Suppressor macrophage treated with lipopolysaccharide for 4 hours (primary cell): Measurements from ENCODE around the gene USP12.

Experiments
- DNase-seq: peaks from one replicate; pipeline ENCODE4 v3.0.0-alpha.2; 2020

USP12 gene

DNA sequence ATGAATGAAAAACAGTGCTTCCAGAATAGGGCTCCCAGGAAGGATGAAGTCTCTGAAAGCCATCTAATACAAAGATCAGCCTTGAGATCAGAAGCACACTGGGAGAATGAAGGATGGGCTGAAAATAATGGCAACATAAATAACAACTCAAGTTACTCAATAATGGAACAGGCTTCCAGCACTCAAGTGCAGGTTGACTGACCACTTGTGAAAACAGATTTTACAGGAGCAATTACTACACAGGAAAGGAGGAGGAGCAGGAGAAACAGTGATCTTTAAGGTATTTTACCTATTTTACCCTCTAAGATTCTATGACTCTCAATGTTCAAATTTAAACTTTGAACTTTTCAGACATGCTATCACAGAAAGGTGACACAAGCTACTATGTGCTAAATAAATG, 106.0 kb downstream of the USP12 start:
- DNase-seq: no peak

GRCh38 chr13:27064252-27064995, 107.2 kb downstream of the USP12 start:
- no peak for DNase-seq

DNA sequence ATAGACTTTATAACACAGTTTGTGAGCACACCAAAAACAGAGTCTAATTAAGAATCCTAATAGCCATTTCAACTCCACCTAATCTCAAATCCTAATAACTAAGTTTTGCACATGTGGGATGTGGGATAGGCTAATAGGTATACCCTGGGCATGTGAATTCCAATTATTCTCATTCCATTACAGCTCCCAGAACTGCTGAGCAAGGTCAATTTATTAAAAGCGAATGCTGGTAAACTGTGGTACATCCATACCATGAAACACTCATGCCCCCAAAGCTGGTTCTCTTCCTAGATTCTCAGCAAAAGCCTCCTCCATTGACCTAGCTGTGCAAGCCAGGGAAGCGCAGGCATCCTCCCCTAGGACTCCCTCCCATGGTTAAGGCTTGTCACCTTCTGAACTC, 113.8 kb downstream of the USP12 start:
- DNase-seq: no peak

DNA sequence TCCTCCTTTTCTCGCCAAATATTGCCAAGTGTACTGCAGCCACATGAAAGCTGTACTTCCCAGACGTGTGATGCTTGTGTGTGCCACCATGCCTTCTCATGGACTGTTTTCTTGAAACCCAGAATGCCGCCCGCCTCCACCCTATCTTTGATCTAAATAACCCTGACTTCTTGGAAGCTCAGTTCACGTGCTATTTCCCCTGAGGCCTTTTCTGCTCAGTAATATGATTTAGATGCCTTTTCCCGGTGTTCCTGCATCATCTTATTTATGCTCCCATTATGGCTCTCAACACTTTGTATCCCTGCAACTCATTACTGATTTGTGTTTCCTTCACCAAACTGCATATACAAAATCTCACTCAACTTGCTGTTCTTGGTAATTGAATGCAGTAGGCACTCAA, 116.1 kb downstream of the USP12 start:
- DNase-seq: no peak

DNA sequence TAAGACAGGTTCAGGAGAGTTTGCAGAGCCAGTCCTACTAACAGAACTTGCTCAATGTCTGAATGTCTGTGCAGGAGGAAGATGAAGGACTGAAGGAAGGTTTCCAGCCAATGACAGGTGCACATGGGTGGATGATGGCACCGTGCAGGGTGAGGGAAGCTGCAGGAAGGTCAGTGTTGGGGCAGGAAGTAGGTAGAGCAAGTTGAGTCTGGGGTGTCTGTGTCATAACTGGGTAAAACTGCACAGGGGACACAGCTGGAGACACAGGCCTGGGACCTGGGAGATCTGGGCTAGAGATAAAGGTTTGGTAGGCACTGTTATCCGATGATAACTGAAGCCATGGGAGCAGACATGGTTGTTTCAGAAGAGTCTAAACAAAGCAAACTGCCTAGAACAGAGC, 116.9 kb downstream of the USP12 start:
- DNase-seq: no peak

GRCh38 chr13:27053902-27054595, 117.6 kb downstream of the USP12 start:
- no peak for DNase-seq

GRCh38 chr13:27053210-27053884, 118.3 kb downstream of the USP12 start:
- DNase-seq: peak; percentile 2

DNA sequence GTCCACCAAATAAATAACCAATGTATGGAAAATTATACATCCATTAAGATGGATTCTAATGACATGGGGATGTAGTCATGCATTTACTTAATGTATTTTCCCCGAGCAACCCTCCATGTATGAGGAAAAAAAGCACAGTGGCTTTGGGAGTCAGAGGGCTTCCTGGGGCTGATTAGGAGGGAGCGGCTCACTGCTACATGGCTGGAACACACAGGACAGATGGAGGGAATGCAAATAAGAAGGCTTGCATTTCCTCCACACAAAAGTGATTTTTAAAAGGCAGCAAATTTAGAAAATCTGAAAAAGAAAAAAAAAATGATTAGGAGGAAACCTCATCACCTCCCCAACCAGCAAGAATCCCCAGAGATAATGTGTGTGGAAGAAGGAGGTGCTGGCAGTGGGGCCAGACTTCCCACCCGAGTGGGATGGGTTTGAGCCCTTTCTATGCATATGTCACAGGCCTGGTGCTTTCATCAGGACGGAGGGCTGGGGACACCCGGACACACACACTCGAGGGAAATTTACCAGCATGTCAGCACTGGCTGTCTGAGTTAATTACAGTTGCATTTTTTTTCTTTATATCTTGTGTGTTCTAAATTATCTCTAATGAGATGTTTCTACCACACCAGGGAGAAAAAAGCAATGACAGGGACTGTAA, 118.9 kb downstream of the USP12 start:
- DNase-seq: no peak

DNA sequence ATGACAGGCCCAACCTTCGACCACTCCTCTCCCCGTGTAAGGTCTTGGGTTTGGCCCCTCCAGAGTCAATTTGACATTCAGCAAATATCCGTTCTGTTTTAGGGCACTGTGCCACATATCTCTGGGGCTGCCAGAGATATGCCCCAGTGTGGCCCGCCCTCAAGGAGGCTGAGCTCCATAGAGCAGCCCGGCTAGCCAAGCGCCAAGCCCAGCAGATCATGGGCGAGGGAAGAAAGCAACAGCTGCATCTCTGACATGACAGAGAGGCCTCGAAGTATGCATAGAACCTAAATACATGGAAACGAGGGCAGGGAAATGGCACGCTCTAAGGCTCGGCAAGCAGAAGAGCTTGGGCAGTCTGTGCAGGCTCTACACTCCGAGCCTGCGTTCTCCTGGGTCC, 124.5 kb downstream of the USP12 start:
- DNase-seq: no peak

GRCh38 chr13:27044837-27045570, 126.6 kb downstream of the USP12 start:
- no peak for DNase-seq

- DNase-seq: peak; percentile 47
These were observed 128.6 kb downstream of the USP12 start for GRCh38 chr13:27043013-27043412.

- DNase-seq: no peak
These were observed 130.3 kb downstream of the USP12 start for GRCh38 chr13:27041341-27041740.

- no peak for DNase-seq
These were observed 130.8 kb downstream of the USP12 start for GRCh38 chr13:27040826-27041108.

GRCh38 chr13:27039171-27039701, 132.4 kb downstream of the USP12 start:
- DNase-seq: no peak

- DNase-seq: no peak
These were observed 133.3 kb downstream of the USP12 start for GRCh38 chr13:27038323-27038722.

GRCh38 chr13:27037571-27037970, 134.0 kb downstream of the USP12 start:
- no peak for DNase-seq

DNA sequence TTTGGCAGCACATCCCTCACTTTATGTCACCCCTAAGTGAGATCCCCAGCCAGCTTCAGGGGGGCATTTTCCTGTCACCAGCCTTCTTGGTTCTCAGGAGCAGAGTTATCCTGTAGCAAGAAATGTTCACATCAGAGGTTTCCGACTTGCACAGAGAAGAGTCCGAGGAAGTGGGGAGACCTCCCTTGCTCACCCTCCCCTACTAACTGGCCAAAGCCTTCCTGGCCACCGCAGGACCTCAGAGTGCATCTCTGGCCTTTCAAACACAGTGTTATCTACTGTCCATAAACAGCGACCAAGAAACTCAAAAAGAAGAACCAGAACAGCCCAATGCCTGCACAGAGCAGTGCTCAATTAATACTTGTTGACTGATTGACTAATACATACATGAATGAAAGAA, 134.4 kb downstream of the USP12 start:
- DNase-seq: no peak

DNA sequence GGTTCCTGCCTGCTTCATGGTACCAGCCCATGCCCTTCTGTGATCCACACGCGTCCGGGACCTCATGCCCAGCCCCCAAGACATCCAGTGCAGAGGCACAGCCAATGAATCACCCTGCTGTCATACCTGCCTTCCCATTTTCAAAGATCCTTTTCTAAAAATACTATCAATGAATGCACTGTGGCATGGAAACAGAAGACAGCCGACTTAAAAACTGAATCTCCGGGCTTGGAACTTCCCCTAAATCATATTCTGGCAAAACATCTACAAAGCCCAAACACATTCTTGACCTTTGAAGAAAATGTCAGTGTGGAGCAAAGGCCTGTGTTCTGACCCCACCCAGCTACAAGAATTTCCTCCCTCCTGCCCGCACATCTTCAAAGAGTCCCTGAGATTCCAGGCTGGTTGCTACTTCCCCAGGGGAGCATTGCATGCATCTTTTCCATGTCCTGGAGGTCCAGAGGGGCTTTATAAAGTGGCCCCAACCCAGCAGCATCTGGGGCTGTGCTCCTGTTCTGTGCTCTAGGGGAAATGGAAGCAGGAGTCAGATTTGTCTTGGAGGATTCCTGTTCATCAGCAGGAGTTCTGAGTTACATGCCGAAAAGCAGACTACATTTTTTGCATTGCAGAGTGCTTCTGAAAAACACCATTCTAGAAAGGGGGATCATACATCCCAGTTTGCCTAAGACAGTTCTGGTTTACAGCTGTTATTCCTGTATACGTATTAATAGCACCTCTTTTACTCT, 135.2 kb downstream of the USP12 start:
- no peak for DNase-seq

GRCh38 chr13:27035892-27036235, 135.7 kb downstream of the USP12 start:
- DNase-seq: no peak

DNA sequence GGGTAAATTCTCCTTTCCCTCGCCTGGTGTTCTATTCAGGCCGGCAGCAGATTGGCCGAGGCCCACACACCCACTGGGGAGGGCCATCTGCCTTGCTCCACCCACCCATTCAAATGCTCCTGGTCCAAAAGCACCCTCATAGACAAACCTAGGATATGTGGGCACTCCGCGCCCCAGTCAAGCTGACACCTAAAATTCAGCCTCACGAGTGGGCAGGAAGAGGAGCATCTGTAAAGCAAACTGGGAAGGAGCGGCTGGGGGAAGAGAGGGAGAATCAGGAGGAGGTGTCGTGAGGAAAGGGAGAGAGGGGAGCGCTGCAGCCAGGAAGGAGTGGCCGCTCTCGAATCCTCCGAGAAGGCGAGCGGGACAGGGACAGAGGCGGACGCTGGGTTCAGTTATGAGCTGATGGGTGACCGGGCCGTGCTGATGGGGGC, 136.9 kb downstream of the USP12 start:
- no peak for DNase-seq

DNA sequence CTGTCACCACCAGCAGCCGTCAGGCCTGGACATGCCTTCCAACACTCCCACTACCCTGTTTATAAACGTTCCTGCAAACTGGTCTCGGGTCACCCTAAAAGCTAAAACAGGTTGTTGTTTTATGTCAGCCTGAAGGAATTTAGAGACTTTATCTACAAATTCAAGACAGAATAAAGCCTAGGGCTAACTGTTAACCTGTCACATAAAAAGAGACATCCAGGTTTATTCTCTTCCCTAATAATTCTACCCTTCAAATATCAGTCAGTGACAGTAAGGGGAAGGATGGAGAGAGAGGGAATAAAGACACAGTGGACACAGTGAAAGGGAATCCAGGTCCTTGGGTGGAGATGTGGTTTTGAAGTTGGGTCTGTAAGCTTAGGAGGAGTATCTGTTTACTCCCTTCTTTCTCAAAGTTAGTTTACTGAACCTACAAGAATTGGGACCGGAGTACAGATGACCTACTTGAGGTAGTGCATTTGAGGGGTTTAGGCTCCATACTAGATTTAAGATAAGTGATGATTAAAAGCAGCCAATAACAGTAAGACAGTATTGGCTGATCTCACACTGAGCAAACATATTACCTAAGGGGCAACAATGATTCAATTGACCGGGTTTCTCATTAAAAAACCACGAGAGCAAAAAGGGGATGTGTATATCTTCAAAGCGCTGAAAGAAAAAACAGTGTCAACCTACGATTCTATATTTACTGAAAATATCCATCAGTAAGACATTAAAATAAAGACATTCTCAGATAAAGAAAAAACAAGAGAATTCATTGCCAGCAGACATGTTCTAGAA, 142.7 kb downstream of the USP12 start:
- DNase-seq: no peak
